K562 (cell line): Measurements from ENCODE around the gene POLRMT. TPM values are rescaled to one million over a fixed set of nuclear protein-coding genes. Genes with fewer than 3 reads are reported as not detected.

Experiments
- HNRNPLL ChIP-seq: fragments of 200-400 bp; formaldehyde crosslinking; IDR thresholded peaks from 2 replicates; pipeline ENCODE4 v1.6.1; 2017; ENCODE audit warnings: low read length, low read depth, mild to moderate bottlenecking; ENCODE audit not compliant: poor library complexity, severe bottlenecking
- MTF1 ChIP-seq: fragments of 250-450 bp; sonication (Bioruptor Pico); IDR thresholded peaks from 2 replicates; pipeline ENCODE4 v1.9.0; 2021; ENCODE audit warnings: moderate library complexity, mild to moderate bottlenecking, inconsistent platforms, borderline replicate concordance
- NCOR1 ChIP-seq: fragments of 450-650 bp; IDR thresholded peaks from 2 replicates; pipeline ENCODE4 v1.6.1; 2016; ENCODE audit warnings: mild to moderate bottlenecking, moderate library complexity
- NFE2 ChIP-seq: IDR thresholded peaks from 2 replicates; pipeline ENCODE4 v1.6.1; 2014; ENCODE audit warnings: antibody characterized with exemption, low read depth
- ZFX ChIP-seq: sonication (generic); formaldehyde crosslinking; IDR thresholded peaks from 2 replicates; pipeline ENCODE4 v1.8.0; 2022; ENCODE audit warnings: mild to moderate bottlenecking, missing genetic modification reagents, moderate library complexity
- polyA plus RNA-seq, 8 experiments: library from polyadenylated mRNA; depleted of rRNA in 4 of 8; stranded (reverse) in 5 of 8; unstranded in 3 of 8; fragments of >200 nt; fragmentation: Nextera tagmentation in 2 of 8; fragmentation: Illumina TruSeq in 1 of 8; extraction: Ambion mirVana in 2 of 8; extraction: Trizol in 1 of 8; gene quantifications; 2 replicates each; pipeline versions ENCODE4 v1.2.1 to v1.2.3, GENCODE V29; 2011 to 2014; ENCODE audit warnings: inconsistent platforms in 1 of 8, missing spikeins in 1 of 8
- total RNA-seq, 7 experiments: library from RNA; depleted of rRNA in 6 of 7; stranded (reverse); fragments of >200 nt in 6 of 7; fragmentation: Illumina TruSeq in 2 of 7; extraction: Trizol in 2 of 7; gene quantifications; 2 replicates each; pipeline versions ENCODE4 v1.2.1 to v1.2.3, GENCODE V29; 2011 to 2021; ENCODE audit warnings: low replicate concordance in 1 of 7
- TF ChIP-seq, protein P1 (sequence below): fragments of 250-450 bp; sonication (Bioruptor Pico); IDR thresholded peaks from 2 replicates; pipeline ENCODE4 v1.4.0; 2020; ENCODE audit warnings: mild to moderate bottlenecking
- TF ChIP-seq, protein P2 (sequence below): sonication (generic); formaldehyde crosslinking; IDR thresholded peaks from 2 replicates; pipeline ENCODE4 v1.8.0; 2022; ENCODE audit warnings: missing genetic modification reagents, mild to moderate bottlenecking, moderate library complexity, borderline replicate concordance
- TF ChIP-seq, protein P3 (sequence below): IDR thresholded peaks from 3 replicates; pipeline ENCODE4 v1.6.1; 2011; ENCODE audit warnings: borderline replicate concordance, mild to moderate bottlenecking; ENCODE audit not compliant: insufficient read length, insufficient read depth
- TF ChIP-seq, protein P4 (sequence below): fragments of 450-650 bp; IDR thresholded peaks from 2 replicates; pipeline ENCODE4 v1.6.1; 2016; ENCODE audit warnings: missing biosample characterization, missing genetic modification characterization

POLRMT gene
- total and polyA plus RNA-seq, 9 of the 15 experiments (the other 6 are each of a cell fraction or from before 2014, with no cell fraction given) = 30.3 to 144 (median 68.0) TPM

DNA sequence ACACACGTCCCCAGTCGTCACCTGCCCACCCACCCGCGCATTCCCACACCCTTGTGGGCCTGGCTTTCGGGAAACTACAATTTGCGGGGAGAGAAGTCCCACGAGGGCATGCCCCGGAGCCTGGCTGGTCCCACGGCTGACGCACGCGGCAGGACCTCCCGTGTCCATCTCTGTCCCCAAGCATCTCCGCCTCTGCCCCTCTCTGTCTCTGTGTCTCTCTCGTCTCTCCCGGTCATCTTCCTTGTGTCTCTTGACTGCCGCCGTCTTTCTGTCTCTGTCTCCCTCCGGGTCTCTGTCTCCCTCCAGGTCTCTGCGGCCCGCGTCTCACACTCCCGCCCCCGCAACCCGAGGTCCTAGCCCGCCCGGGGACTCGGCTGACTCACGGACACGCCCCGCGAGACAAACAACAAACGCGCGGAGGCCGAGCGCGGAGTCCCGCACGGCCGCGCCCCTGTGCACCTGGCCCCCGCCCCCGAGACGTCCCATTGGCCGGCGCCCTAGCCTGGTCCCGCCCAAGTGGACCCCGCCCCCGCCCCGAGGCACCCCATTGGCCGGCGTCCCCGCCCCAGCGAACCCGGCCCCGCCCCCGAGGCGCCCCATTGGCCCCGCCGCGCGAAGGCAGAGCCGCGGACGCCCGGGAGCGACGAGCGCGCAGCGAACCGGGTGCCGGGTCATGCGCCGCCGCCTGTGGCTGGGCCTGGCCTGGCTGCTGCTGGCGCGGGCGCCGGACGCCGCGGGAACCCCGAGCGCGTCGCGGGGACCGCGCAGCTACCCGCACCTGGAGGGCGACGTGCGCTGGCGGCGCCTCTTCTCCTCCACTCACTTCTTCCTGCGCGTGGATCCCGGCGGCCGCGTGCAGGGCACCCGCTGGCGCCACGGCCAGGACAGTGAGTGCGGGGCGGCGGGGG is 6.2 kb upstream of the POLRMT start, which contains the start of gene FGF22 (continued):
- TF ChIP-seq, protein P1, sequence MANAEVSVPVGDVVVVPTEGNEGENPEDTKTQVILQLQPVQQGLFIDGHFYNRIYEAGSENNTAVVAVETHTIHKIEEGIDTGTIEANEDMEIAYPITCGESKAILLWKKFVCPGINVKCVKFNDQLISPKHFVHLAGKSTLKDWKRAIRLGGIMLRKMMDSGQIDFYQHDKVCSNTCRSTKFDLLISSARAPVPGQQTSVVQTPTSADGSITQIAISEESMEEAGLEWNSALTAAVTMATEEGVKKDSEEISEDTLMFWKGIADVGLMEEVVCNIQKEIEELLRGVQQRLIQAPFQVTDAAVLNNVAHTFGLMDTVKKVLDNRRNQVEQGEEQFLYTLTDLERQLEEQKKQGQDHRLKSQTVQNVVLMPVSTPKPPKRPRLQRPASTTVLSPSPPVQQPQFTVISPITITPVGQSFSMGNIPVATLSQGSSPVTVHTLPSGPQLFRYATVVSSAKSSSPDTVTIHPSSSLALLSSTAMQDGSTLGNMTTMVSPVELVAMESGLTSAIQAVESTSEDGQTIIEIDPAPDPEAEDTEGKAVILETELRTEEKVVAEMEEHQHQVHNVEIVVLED (CRISPR knock-in tag) = no peak
- TF ChIP-seq ZFX (CRISPR knock-in tag) (peak; percentile 46; the same call in 1 of the 2 replicates), HNRNPLL (no peak), MTF1 (CRISPR knock-in tag) (no peak), NFE2 (no peak), NCOR1 (no peak)
- TF ChIP-seq, protein P2, sequence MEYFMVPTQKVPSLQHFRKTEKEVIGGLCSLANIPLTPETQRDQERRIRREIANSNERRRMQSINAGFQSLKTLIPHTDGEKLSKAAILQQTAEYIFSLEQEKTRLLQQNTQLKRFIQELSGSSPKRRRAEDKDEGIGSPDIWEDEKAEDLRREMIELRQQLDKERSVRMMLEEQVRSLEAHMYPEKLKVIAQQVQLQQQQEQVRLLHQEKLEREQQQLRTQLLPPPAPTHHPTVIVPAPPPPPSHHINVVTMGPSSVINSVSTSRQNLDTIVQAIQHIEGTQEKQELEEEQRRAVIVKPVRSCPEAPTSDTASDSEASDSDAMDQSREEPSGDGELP (CRISPR knock-in tag) = 0 out of 2 replicates have a peak, but pooled peaks have one; percentile 45
- TF ChIP-seq, protein P3, sequence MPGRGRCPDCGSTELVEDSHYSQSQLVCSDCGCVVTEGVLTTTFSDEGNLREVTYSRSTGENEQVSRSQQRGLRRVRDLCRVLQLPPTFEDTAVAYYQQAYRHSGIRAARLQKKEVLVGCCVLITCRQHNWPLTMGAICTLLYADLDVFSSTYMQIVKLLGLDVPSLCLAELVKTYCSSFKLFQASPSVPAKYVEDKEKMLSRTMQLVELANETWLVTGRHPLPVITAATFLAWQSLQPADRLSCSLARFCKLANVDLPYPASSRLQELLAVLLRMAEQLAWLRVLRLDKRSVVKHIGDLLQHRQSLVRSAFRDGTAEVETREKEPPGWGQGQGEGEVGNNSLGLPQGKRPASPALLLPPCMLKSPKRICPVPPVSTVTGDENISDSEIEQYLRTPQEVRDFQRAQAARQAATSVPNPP = no peak
- TF ChIP-seq, protein P4, sequence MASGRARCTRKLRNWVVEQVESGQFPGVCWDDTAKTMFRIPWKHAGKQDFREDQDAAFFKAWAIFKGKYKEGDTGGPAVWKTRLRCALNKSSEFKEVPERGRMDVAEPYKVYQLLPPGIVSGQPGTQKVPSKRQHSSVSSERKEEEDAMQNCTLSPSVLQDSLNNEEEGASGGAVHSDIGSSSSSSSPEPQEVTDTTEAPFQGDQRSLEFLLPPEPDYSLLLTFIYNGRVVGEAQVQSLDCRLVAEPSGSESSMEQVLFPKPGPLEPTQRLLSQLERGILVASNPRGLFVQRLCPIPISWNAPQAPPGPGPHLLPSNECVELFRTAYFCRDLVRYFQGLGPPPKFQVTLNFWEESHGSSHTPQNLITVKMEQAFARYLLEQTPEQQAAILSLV (tag) = no peak
